ENCODE data around the gene COL6A1. TPM values are rescaled to one million over a fixed set of nuclear protein-coding genes. Genes with fewer than 3 reads are reported as not detected.

COL6A1 gene
- total RNA-seq, 1 experiment from 2014 or later: 193 TPM

DNA sequence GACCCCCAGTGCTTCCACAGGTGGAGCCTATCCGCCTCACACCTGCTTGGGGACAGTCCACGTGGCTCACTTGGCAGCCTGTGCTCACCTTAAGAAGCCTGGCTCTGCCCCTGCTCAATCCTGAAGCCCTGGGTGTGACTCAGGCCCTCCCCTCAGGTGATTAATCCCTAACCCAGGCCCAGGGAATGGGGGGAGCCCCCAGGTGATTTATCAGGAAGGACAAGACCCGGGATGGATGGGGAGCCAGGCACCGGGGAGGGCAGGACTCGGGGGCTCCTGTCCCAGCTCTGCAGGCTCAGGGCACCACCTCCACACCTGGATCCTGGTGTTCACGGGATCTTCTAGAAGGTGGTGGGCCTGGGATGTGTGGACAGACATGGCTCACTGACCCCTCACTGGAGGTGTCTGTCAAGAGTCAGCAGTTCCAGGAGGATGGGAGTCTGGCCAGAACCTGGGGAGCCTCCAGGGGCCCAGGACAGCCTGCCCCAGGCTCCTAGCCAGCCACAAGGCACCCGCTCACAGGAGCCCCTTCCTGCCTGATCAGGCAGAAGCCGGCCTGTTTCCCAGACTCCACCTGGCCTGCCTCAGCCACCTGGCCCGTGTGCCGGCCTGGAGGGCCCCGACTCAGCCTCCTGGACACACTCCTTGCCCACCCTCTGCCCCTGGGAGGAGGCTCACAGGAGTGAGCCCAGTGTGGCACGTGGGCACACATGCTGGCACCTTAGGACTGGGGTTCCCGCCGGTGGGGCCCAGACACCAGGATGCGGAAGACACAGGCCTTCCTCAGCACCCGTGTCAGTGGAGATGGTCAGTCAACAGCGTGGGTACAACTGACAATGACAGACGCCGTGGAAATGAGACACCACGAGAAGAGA lies 38.6 kb upstream of the COL6A1 start:
- H3K9ac ChIP-seq (ENCODE audit: extremely low read depth, insufficient read length, low read length): no peak overlapping the region
- Mint-ChIP-seq H3K36me3 (ENCODE audit: insufficient read depth in 1 of 3, low read depth in 3 of 3) (no peaks in the 10 kb centered on the region), H3K4me1 (no peaks in the 10 kb centered on the region), H3K27me3 (ENCODE audit: low read depth) (peaks cover 21% of the 10 kb centered on the region), H3K27ac (peak overlapping the region in 1 of 3 experiments; percentile 56; a peak in 1 of 7 replicates), H3K4me3 (no peak overlapping the region; a peak in 1 of 5 replicates), H3K9me3 (no peaks in the 10 kb centered on the region; a peak in 1 of 5 replicates)
- H3K14ac ChIP-seq (ENCODE audit: insufficient read depth, low read length): no peak overlapping the region; the same call in 1 of the 2 replicates
- H4K91ac ChIP-seq (ENCODE audit: insufficient read length, low read depth, low read length): no peak overlapping the region
- no peak overlapping the region for H3T11ph ChIP-seq (ENCODE audit: low read length)
- H3K4me1 ChIP-seq (ENCODE audit: insufficient read depth, low read length): no peaks in the 10 kb centered on the region
- H2BK20ac ChIP-seq (ENCODE audit: low read depth, low read length, poor library complexity, severe bottlenecking): no peak overlapping the region
- no peaks in the 10 kb centered on the region for H3K79me2 ChIP-seq (ENCODE audit: insufficient read depth, low read length)
- no peak overlapping the region for H3K27ac ChIP-seq (ENCODE audit: insufficient read length, low read depth, low read length)
- no peaks in the 10 kb centered on the region for H3K23me2 ChIP-seq (ENCODE audit: insufficient read length, low read depth, low read length, poor library complexity, severe bottlenecking)
- no peak overlapping the region for H3K4ac ChIP-seq (ENCODE audit: low read depth, low read length)
- no peak overlapping the region for H2BK120ac ChIP-seq (ENCODE audit: low read depth, low read length, poor library complexity, severe bottlenecking)
- WGBS (ENCODE audit: extremely low coverage, insufficient read length, low lambda C conversion rate): no CpG with 5 or more reads among the region's 20 CpGs
- no peak overlapping the region for H2AFZ ChIP-seq (ENCODE audit: low read length)
- no peak overlapping the region for H3K56ac ChIP-seq (ENCODE audit: insufficient read length, low read depth, low read length)
- no peak overlapping the region for H2AK5ac ChIP-seq (ENCODE audit: insufficient read length, low read length)
- no peak overlapping the region for H4K5ac ChIP-seq (ENCODE audit: insufficient read length, low read depth, low read length)
- H3K79me1 ChIP-seq (ENCODE audit: insufficient read depth, low read depth, low read length, poor library complexity, severe bottlenecking): no peaks in the 10 kb centered on the region
- H3K9me3 ChIP-seq (ENCODE audit: control insufficient read depth, low read depth, low read length): no peaks in the 10 kb centered on the region
- no peak overlapping the region for H2BK5ac ChIP-seq (ENCODE audit: insufficient read length, low read length)
- H3K23ac ChIP-seq (ENCODE audit: insufficient read length, low read depth, low read length): no peak overlapping the region
- no peaks in the 10 kb centered on the region for H4K20me1 ChIP-seq (ENCODE audit: control insufficient read depth, insufficient read depth, insufficient read length)
- H3K18ac ChIP-seq (ENCODE audit: insufficient read length, low read depth, low read length): no peak overlapping the region
- no peak overlapping the region for H4K8ac ChIP-seq (replicated peaks; ENCODE audit: insufficient read length, low read depth, low read length)
- no peak overlapping the region for H3K4me2 ChIP-seq (ENCODE audit: insufficient read depth, insufficient read length, low read length)
- no peak overlapping the region for H2BK15ac ChIP-seq (ENCODE audit: low read depth, low read length)
- TF ChIP-seq, protein P1, sequence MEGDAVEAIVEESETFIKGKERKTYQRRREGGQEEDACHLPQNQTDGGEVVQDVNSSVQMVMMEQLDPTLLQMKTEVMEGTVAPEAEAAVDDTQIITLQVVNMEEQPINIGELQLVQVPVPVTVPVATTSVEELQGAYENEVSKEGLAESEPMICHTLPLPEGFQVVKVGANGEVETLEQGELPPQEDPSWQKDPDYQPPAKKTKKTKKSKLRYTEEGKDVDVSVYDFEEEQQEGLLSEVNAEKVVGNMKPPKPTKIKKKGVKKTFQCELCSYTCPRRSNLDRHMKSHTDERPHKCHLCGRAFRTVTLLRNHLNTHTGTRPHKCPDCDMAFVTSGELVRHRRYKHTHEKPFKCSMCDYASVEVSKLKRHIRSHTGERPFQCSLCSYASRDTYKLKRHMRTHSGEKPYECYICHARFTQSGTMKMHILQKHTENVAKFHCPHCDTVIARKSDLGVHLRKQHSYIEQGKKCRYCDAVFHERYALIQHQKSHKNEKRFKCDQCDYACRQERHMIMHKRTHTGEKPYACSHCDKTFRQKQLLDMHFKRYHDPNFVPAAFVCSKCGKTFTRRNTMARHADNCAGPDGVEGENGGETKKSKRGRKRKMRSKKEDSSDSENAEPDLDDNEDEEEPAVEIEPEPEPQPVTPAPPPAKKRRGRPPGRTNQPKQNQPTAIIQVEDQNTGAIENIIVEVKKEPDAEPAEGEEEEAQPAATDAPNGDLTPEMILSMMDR (conservative IDR thresholded peaks at IDR 0.05): no peak
- DNase-seq: no peak
- H3K27me3 ChIP-seq (ENCODE audit: insufficient read depth, low read length): no peaks in the 10 kb centered on the region
- H2BK12ac ChIP-seq (ENCODE audit: insufficient read length, low read depth, low read length): no peak overlapping the region
